ENCODE data around the gene SECTM1.
A peak's percentile ranks its signal among the peaks of the same experiment; 100 is the strongest.

Gene SECTM1

GRCh38 chr17:82292251-82293154 lies 41.1 kb downstream of the SECTM1 start:
- Histone ChIP-seq H2BK5ac (ENCODE audit: low read depth, low read length, poor library complexity, severe bottlenecking) (peak overlapping the region; percentile 97), H3K27me3 (ENCODE audit: control insufficient read depth in 1 of 2, insufficient read depth in 1 of 2, low read length in 2 of 2) (no peaks in the 10 kb centered on the region), H3K4ac (ENCODE audit: low read depth in 1 of 2, low read length in 2 of 2) (peak overlapping the region; percentile 86 to 95), H2BK12ac (ENCODE audit: low read length in 2 of 2) (peak overlapping the region; percentile 22 to 47), H4K8ac (ENCODE audit: low read length) (peak overlapping the region; percentile 99), H3K14ac (ENCODE audit: low read length in 2 of 2) (peak overlapping the region in 1 of 2 experiments; percentile 96), H2BK15ac (ENCODE audit: low read depth, poor library complexity, severe bottlenecking) (peak overlapping the region; percentile 100), H4K91ac (ENCODE audit: low read length) (peak overlapping the region; percentile 97), H3K23ac (ENCODE audit: low read length in 2 of 2) (peak overlapping the region in 1 of 2 experiments; percentile 57), H3K4me1 (ENCODE audit: control insufficient read depth, insufficient read depth, low read depth, low read length) (peaks cover 26% of the 10 kb centered on the region), H3K79me1 (replicated peaks; ENCODE audit: low read length, poor library complexity, severe bottlenecking) (peaks cover 6% of the 10 kb centered on the region), H3K9ac (ENCODE audit: low read length) (peak overlapping the region; percentile 88), H3K36me3 (ENCODE audit: control insufficient read depth in 1 of 2, insufficient read depth in 2 of 2, low read depth in 1 of 2, low read length in 2 of 2) (no peaks in the 10 kb centered on the region), H3K27ac (ENCODE audit: low read length, poor library complexity, severe bottlenecking) (peak overlapping the region; percentile 77), H2AK5ac (ENCODE audit: low read length, severe bottlenecking) (no peak overlapping the region), H2AFZ (ENCODE audit: low read depth, low read length) (peak overlapping the region; percentile 62), H3K9me3 (ENCODE audit: control insufficient read depth, low read length) (no peaks in the 10 kb centered on the region), H3K18ac (ENCODE audit: low read depth in 1 of 2, low read length in 2 of 2) (peak overlapping the region; percentile 95 to 98), H2BK120ac (ENCODE audit: low read depth, low read length) (peak overlapping the region; percentile 97), H3K4me2 (ENCODE audit: low read length, poor library complexity, severe bottlenecking) (peak overlapping the region; percentile 94), H3K4me3 (ENCODE audit: insufficient read depth in 1 of 2, low read depth in 1 of 2, low read length in 2 of 2) (peak overlapping the region; percentile 84 to 92)
- 4% methylated on average over 81 of the region's 86 CpGs for WGBS
- peak; percentile 99 for DNase-seq

GRCh38 chr17:82291582-82292250 lies 41.9 kb downstream of the SECTM1 start:
- Histone ChIP-seq H3K23ac (ENCODE audit: low read length in 2 of 2) (no peak overlapping the region), H3K9me3 (ENCODE audit: control insufficient read depth, low read length) (no peaks in the 10 kb centered on the region), H2BK15ac (ENCODE audit: low read depth, poor library complexity, severe bottlenecking) (no peak overlapping the region), H3K79me1 (replicated peaks; ENCODE audit: low read length, poor library complexity, severe bottlenecking) (peaks cover 6% of the 10 kb centered on the region), H3K4ac (ENCODE audit: low read depth in 1 of 2, low read length in 2 of 2) (peak overlapping the region in 1 of 2 experiments; percentile 47), H2AK5ac (ENCODE audit: low read length, severe bottlenecking) (no peak overlapping the region), H3K27me3 (ENCODE audit: control insufficient read depth in 1 of 2, insufficient read depth in 1 of 2, low read length in 2 of 2) (no peaks in the 10 kb centered on the region), H3K4me1 (ENCODE audit: control insufficient read depth, insufficient read depth, low read depth, low read length) (peaks cover 20% of the 10 kb centered on the region), H4K91ac (ENCODE audit: low read length) (no peak overlapping the region), H4K8ac (ENCODE audit: low read length) (no peak overlapping the region), H2BK120ac (ENCODE audit: low read depth, low read length) (no peak overlapping the region), H3K4me2 (ENCODE audit: low read length, poor library complexity, severe bottlenecking) (peak overlapping the region; percentile 94), H3K36me3 (ENCODE audit: control insufficient read depth in 1 of 2, insufficient read depth in 2 of 2, low read depth in 1 of 2, low read length in 2 of 2) (no peaks in the 10 kb centered on the region), H2BK5ac (ENCODE audit: low read depth, low read length, poor library complexity, severe bottlenecking) (no peak overlapping the region), H2AFZ (ENCODE audit: low read depth, low read length) (no peak overlapping the region), H3K9ac (ENCODE audit: low read length) (peak overlapping the region; percentile 88), H3K4me3 (ENCODE audit: insufficient read depth in 1 of 2, low read depth in 1 of 2, low read length in 2 of 2) (peak overlapping the region in 1 of 2 experiments; percentile 84), H3K18ac (ENCODE audit: low read depth in 1 of 2, low read length in 2 of 2) (no peak overlapping the region), H3K27ac (ENCODE audit: low read length, poor library complexity, severe bottlenecking) (no peak overlapping the region), H2BK12ac (ENCODE audit: low read length in 2 of 2) (peak overlapping the region in 1 of 2 experiments; percentile 31), H3K14ac (ENCODE audit: low read length in 2 of 2) (no peak overlapping the region)
- DNase-seq, result no peak
- WGBS, result 92% methylated on average over 19 of the region's 19 CpGs

GRCh38 chr17:82287868-82288801 lies 45.4 kb downstream of the SECTM1 start:
- H3K36me3 ChIP-seq (ENCODE audit: control insufficient read depth in 1 of 2, insufficient read depth in 2 of 2, low read depth in 1 of 2, low read length in 2 of 2), result no peaks in the 10 kb centered on the region
- peaks cover 6% of the 10 kb centered on the region for H3K79me1 ChIP-seq (replicated peaks; ENCODE audit: low read length, poor library complexity, severe bottlenecking)
- H4K8ac ChIP-seq (ENCODE audit: low read length), result no peak overlapping the region
- no peak overlapping the region for H3K23ac ChIP-seq (ENCODE audit: low read length in 2 of 2)
- no peak overlapping the region for H3K27ac ChIP-seq (ENCODE audit: low read length, poor library complexity, severe bottlenecking)
- H2BK120ac ChIP-seq (ENCODE audit: low read depth, low read length), result peak overlapping the region; percentile 21
- no peak overlapping the region for H3K4me3 ChIP-seq (ENCODE audit: insufficient read depth in 1 of 2, low read depth in 1 of 2, low read length in 2 of 2)
- H2BK12ac ChIP-seq (ENCODE audit: low read length in 2 of 2), result peak overlapping the region in 1 of 2 experiments; percentile 23
- H3K9me3 ChIP-seq (ENCODE audit: control insufficient read depth, low read length), result no peaks in the 10 kb centered on the region
- H3K4me1 ChIP-seq (ENCODE audit: control insufficient read depth, insufficient read depth, low read depth, low read length), result peaks cover 22% of the 10 kb centered on the region
- peak overlapping the region; percentile 11 to 67 for H3K18ac ChIP-seq (ENCODE audit: low read depth in 1 of 2, low read length in 2 of 2)
- H4K91ac ChIP-seq (ENCODE audit: low read length), result peak overlapping the region; percentile 9
- no peak overlapping the region for H2AK5ac ChIP-seq (ENCODE audit: low read length, severe bottlenecking)
- no peak overlapping the region for H3K4me2 ChIP-seq (ENCODE audit: low read length, poor library complexity, severe bottlenecking)
- H3K14ac ChIP-seq (ENCODE audit: low read length in 2 of 2), result no peak overlapping the region
- WGBS, result 57% methylated on average over 16 of the region's 19 CpGs
- H3K27me3 ChIP-seq (ENCODE audit: control insufficient read depth in 1 of 2, insufficient read depth in 1 of 2, low read length in 2 of 2), result no peaks in the 10 kb centered on the region
- peak overlapping the region in 1 of 2 experiments; percentile 78 for H3K4ac ChIP-seq (ENCODE audit: low read depth in 1 of 2, low read length in 2 of 2)
- peak overlapping the region; percentile 8 for H3K9ac ChIP-seq (ENCODE audit: low read length)
- H2BK15ac ChIP-seq (ENCODE audit: low read depth, poor library complexity, severe bottlenecking), result peak overlapping the region; percentile 12
- H2BK5ac ChIP-seq (ENCODE audit: low read depth, low read length, poor library complexity, severe bottlenecking), result no peak overlapping the region
- DNase-seq, result peak; percentile 95
- no peak overlapping the region for H2AFZ ChIP-seq (ENCODE audit: low read depth, low read length)
